GM12878 (cell line): ENCODE data around the gene NR6A1.

Experiments used
- ESRRA ChIP-seq: IDR thresholded peaks from 2 replicates; pipeline ENCODE4 v1.6.1; 2012; ENCODE audit warnings: mild to moderate bottlenecking, low read length, improper control_type of control experiment
- GATAD2B ChIP-seq: fragments of 450-650 bp; conservative IDR thresholded peaks from 2 replicates; pipeline ENCODE4 v1.6.1; 2017; ENCODE audit warnings: low read depth, mild to moderate bottlenecking, moderate library complexity
- RAD21 ChIP-seq: IDR thresholded peaks from 2 replicates; pipeline ENCODE4 v1.6.1; 2011; ENCODE audit warnings: mild to moderate bottlenecking, low read depth, low read length, moderate library complexity; ENCODE audit not compliant: insufficient read depth
- TAF1 ChIP-seq: IDR thresholded peaks from 2 replicates; pipeline ENCODE4 v1.6.1; 2011; ENCODE audit warnings: mild to moderate bottlenecking, low read depth, low read length, borderline replicate concordance
- TF ChIP-seq, protein P1 (sequence below): fragments of 450-650 bp; IDR thresholded peaks from 2 replicates; pipeline ENCODE4 v1.6.1; 2016; ENCODE audit warnings: mild to moderate bottlenecking
- TF ChIP-seq, protein P2 (sequence below), 3 experiments: IDR thresholded peaks in 2 of 3; conservative IDR thresholded peaks in 1 of 3; 2 replicates each; pipeline ENCODE4 v1.5.1; 2011; ENCODE audit warnings: low read depth in 3 of 3, low read length in 3 of 3, mild to moderate bottlenecking in 3 of 3, control low read depth in 2 of 3, moderate library complexity in 2 of 3, inconsistent platforms in 1 of 3, mixed read lengths in 1 of 3; ENCODE audit not compliant: control insufficient read depth in 2 of 3, insufficient read depth in 1 of 3; ENCODE audit errors: extremely low read depth in 1 of 3

DNA sequence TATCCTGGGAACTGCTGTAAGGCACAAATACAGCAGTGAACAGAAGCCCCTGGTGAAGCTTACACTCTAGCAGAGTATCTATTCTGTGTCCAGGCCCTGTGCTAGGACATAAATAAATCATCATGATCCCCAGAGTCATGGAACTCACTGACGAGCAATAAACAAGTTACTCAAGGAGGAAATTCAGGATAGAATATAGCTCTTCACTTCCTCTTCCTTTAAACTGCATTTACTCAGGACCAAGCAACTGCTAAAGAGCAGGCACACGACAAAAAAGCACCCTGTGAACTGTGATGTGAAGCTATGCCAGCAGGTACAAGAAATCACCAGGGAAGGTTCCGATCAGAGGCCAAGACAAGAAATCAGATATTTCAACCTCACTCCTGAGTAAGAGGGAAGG is 216.1 kb downstream of the NR6A1 start:
- TF ChIP-seq, protein P1, sequence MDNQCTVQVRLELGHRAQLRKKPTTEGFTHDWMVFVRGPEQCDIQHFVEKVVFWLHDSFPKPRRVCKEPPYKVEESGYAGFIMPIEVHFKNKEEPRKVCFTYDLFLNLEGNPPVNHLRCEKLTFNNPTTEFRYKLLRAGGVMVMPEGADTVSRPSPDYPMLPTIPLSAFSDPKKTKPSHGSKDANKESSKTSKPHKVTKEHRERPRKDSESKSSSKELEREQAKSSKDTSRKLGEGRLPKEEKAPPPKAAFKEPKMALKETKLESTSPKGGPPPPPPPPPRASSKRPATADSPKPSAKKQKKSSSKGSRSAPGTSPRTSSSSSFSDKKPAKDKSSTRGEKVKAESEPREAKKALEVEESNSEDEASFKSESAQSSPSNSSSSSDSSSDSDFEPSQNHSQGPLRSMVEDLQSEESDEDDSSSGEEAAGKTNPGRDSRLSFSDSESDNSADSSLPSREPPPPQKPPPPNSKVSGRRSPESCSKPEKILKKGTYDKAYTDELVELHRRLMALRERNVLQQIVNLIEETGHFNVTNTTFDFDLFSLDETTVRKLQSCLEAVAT: no peak
- TF ChIP-seq RAD21: no peak
- TF ChIP-seq, protein P2, sequence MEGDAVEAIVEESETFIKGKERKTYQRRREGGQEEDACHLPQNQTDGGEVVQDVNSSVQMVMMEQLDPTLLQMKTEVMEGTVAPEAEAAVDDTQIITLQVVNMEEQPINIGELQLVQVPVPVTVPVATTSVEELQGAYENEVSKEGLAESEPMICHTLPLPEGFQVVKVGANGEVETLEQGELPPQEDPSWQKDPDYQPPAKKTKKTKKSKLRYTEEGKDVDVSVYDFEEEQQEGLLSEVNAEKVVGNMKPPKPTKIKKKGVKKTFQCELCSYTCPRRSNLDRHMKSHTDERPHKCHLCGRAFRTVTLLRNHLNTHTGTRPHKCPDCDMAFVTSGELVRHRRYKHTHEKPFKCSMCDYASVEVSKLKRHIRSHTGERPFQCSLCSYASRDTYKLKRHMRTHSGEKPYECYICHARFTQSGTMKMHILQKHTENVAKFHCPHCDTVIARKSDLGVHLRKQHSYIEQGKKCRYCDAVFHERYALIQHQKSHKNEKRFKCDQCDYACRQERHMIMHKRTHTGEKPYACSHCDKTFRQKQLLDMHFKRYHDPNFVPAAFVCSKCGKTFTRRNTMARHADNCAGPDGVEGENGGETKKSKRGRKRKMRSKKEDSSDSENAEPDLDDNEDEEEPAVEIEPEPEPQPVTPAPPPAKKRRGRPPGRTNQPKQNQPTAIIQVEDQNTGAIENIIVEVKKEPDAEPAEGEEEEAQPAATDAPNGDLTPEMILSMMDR (IDR thresholded peaks at IDR 0.05 in 2 of 3, conservative IDR thresholded peaks at IDR 0.05 in 1 of 3; ENCODE audit: control insufficient read depth in 2 of 3, extremely low read depth in 1 of 3, insufficient read depth in 1 of 3, low read depth in 3 of 3, low read length in 3 of 3): no peak
- TF ChIP-seq GATAD2B: no peak
- no peak for TF ChIP-seq ESRRA
- TF ChIP-seq TAF1: no peak
